Loucy (cell line): ENCODE measurements around the gene EPB41.

ENCODE experiments used
- EZH2phosphoT487 ChIP-seq: fragments of 200-600 bp; IDR thresholded peaks from 2 replicates; pipeline ENCODE4 v1.6.1; 2018; ENCODE audit warnings: antibody characterized with exemption, mild to moderate bottlenecking, moderate library complexity, borderline replicate concordance
- TF ChIP-seq, protein P1 (sequence below): fragments of 200-600 bp; sonication (generic); conservative IDR thresholded peaks from 2 replicates; pipeline ENCODE4 v1.5.1; 2014; ENCODE audit warnings: mild to moderate bottlenecking, antibody characterized with exemption, low read length

DNA sequence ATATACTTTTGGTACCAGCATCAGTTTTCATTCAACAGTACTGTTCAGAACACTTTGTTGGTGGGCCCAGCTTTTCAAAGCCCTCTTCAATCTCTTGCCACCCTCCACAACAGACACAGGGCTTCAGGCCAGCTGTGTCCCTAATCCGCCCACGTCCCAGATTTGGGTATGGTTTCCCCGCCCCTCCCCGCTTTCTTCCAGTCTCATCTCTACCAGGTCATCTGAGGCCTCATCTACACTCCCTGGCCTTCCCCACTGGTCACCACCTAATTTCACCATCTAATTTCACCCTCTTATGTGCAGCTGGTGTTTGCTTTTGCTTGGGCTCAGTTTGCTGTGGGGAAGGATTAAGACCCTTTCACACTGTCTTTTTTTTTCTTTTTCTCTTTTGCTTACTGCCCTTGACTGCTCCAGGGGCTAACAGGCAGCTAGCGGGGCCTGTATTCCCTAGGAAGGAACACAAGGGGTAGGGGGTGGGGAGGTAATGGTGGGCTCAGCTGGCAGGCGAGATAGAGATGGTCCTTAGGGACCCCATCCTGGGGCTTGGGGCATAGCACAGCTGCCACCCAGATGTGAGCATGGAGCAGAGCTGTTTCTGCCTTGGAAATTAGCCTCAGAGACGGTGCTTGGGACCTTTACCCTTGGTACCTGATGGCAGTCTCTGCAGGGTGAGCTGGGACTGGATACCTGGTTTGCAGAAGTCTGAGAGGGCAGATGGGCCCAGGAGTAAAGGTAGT, 3.8 kb upstream of the EPB41 start:
- TF ChIP-seq, protein P1, sequence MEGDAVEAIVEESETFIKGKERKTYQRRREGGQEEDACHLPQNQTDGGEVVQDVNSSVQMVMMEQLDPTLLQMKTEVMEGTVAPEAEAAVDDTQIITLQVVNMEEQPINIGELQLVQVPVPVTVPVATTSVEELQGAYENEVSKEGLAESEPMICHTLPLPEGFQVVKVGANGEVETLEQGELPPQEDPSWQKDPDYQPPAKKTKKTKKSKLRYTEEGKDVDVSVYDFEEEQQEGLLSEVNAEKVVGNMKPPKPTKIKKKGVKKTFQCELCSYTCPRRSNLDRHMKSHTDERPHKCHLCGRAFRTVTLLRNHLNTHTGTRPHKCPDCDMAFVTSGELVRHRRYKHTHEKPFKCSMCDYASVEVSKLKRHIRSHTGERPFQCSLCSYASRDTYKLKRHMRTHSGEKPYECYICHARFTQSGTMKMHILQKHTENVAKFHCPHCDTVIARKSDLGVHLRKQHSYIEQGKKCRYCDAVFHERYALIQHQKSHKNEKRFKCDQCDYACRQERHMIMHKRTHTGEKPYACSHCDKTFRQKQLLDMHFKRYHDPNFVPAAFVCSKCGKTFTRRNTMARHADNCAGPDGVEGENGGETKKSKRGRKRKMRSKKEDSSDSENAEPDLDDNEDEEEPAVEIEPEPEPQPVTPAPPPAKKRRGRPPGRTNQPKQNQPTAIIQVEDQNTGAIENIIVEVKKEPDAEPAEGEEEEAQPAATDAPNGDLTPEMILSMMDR: no peak
- no peak for TF ChIP-seq EZH2phosphoT487
